Rectal smooth muscle tissue (tissue), 1 donor: ENCODE data around the gene LONP1.
A peak's percentile ranks its signal among the peaks of the same experiment; 100 is the strongest.
"Not testable (repeated sequence)": the region's sequence is repeated elsewhere in the genome, so short reads cannot be mapped to it uniquely, and the experiment has no call there.

Experiments used
- H3K27ac ChIP-seq: one replicate; pipeline ENCODE4 v1.7.0; 2013; ENCODE audit warnings: low read depth, low read length, inconsistent platforms
- H3K27me3 ChIP-seq: one replicate; pipeline ENCODE4 v1.7.0; 2013; ENCODE audit warnings: low read length; ENCODE audit not compliant: control insufficient read depth, insufficient read depth
- H3K36me3 ChIP-seq: one replicate; pipeline ENCODE4 v1.7.0; 2013; ENCODE audit warnings: low read length; ENCODE audit not compliant: control insufficient read depth, insufficient read depth
- H3K4me1 ChIP-seq: one replicate; pipeline ENCODE4 v1.7.0; 2013; ENCODE audit warnings: low read length; ENCODE audit not compliant: control insufficient read depth, insufficient read depth
- H3K4me3 ChIP-seq: one replicate; pipeline ENCODE4 v1.7.0; 2013; ENCODE audit warnings: low read length
- H3K9ac ChIP-seq: one replicate; pipeline ENCODE4 v1.7.0; 2013; ENCODE audit warnings: low read length

Gene LONP1

GRCh38 chr19:5719961-5720790 is at the start of gene LONP1, which contains the start of gene CATSPERD:
LONP1 (minus strand) TSS chr19:5720146; CDS start chr19:5720132, 14 bp downstream.
CATSPERD (plus strand) TSS chr19:5720637; CDS start chr19:5720738, 101 bp downstream.
- peaks cover 11% of the 10 kb centered on the region for H3K4me1 ChIP-seq
- no peaks in the 10 kb centered on the region for H3K36me3 ChIP-seq
- no peaks in the 10 kb centered on the region for H3K27me3 ChIP-seq
- peak within 1 kb of the TSS; percentile 83 for H3K9ac ChIP-seq
- H3K27ac ChIP-seq: peak within 1 kb of the TSS; percentile 94
- peak within 1 kb of the TSS; percentile 95 for H3K4me3 ChIP-seq

- no peak overlapping the region for H3K4me3 ChIP-seq
These were observed 48.0 kb upstream of the LONP1 start for GRCh38 chr19:5767949-5768348.

GRCh38 chr19:5765220-5765619 is 45.3 kb upstream of the LONP1 start:
- Histone ChIP-seq H3K9ac (no peak overlapping the region), H3K4me3 (no peak overlapping the region), H3K27ac (no peak overlapping the region), H3K36me3 (no peaks in the 10 kb centered on the region), H3K27me3 (no peaks in the 10 kb centered on the region), H3K4me1 (no peaks in the 10 kb centered on the region)

More at GRCh38 chr19:5767949-5768348, 48.0 kb upstream of the LONP1 start:
- H3K9ac ChIP-seq: no peak overlapping the region
- H3K27me3 ChIP-seq: no peaks in the 10 kb centered on the region
- no peaks in the 10 kb centered on the region for H3K4me1 ChIP-seq
- no peaks in the 10 kb centered on the region for H3K36me3 ChIP-seq
- no peak overlapping the region for H3K27ac ChIP-seq

GRCh38 chr19:5762608-5763217 is 42.8 kb upstream of the LONP1 start:
- Histone ChIP-seq H3K36me3 (no peaks in the 10 kb centered on the region), H3K4me1 (no peaks in the 10 kb centered on the region), H3K9ac (no peak overlapping the region), H3K27me3 (no peaks in the 10 kb centered on the region), H3K4me3 (no peak overlapping the region), H3K27ac (no peak overlapping the region)

GRCh38 chr19:5753743-5754142 is 33.8 kb upstream of the LONP1 start:
- no peak overlapping the region for H3K27ac ChIP-seq
- H3K27me3 ChIP-seq: no peaks in the 10 kb centered on the region
- H3K36me3 ChIP-seq: no peaks in the 10 kb centered on the region
- no peak overlapping the region for H3K9ac ChIP-seq
- no peak overlapping the region for H3K4me3 ChIP-seq
- H3K4me1 ChIP-seq: no peaks in the 10 kb centered on the region

- Histone ChIP-seq H3K36me3 (no peaks in the 10 kb centered on the region), H3K27ac (no peak overlapping the region), H3K4me3 (no peak overlapping the region), H3K4me1 (no peaks in the 10 kb centered on the region), H3K27me3 (no peaks in the 10 kb centered on the region), H3K9ac (no peak overlapping the region)
These were observed 31.8 kb upstream of the LONP1 start for GRCh38 chr19:5751709-5752108.

GRCh38 chr19:5749505-5749904 is 29.6 kb upstream of the LONP1 start:
- Histone ChIP-seq H3K4me1 (no peaks in the 10 kb centered on the region), H3K4me3 (no peak overlapping the region), H3K27me3 (no peaks in the 10 kb centered on the region), H3K36me3 (no peaks in the 10 kb centered on the region), H3K9ac (no peak overlapping the region), H3K27ac (no peak overlapping the region)

- H3K27me3 ChIP-seq, H3K4me1 ChIP-seq, H3K27ac ChIP-seq, H3K36me3 ChIP-seq, H3K4me3 ChIP-seq, H3K9ac ChIP-seq: not testable (repeated sequence)
These were observed 29.0 kb upstream of the LONP1 start for GRCh38 chr19:5748920-5749319.

GRCh38 chr19:5744999-5745398 is 25.1 kb upstream of the LONP1 start:
- not testable (repeated sequence) for H3K4me1 ChIP-seq

GRCh38 chr19:5743630-5744029 is 23.7 kb upstream of the LONP1 start:
- Histone ChIP-seq H3K27me3 (no peaks in the 10 kb centered on the region), H3K36me3 (no peaks in the 10 kb centered on the region), H3K9ac (no peak overlapping the region), H3K27ac (no peak overlapping the region), H3K4me3 (no peak overlapping the region), H3K4me1 (no peaks in the 10 kb centered on the region)

More at GRCh38 chr19:5744999-5745398, 25.1 kb upstream of the LONP1 start:
- not testable (repeated sequence) for H3K36me3 ChIP-seq, H3K9ac ChIP-seq, H3K4me3 ChIP-seq, H3K27ac ChIP-seq, H3K27me3 ChIP-seq

- no peak overlapping the region for H3K4me3 ChIP-seq
- H3K27ac ChIP-seq: no peak overlapping the region
- H3K36me3 ChIP-seq: no peaks in the 10 kb centered on the region
- H3K9ac ChIP-seq: no peak overlapping the region
- no peaks in the 10 kb centered on the region for H3K27me3 ChIP-seq
- no peaks in the 10 kb centered on the region for H3K4me1 ChIP-seq
These were observed 22.1 kb upstream of the LONP1 start for GRCh38 chr19:5742051-5742450.

GRCh38 chr19:5738423-5738822 is 18.5 kb upstream of the LONP1 start:
- H3K4me3 ChIP-seq: no peak overlapping the region
- no peak overlapping the region for H3K27ac ChIP-seq
- no peaks in the 10 kb centered on the region for H3K36me3 ChIP-seq
- H3K4me1 ChIP-seq: no peaks in the 10 kb centered on the region
- no peaks in the 10 kb centered on the region for H3K27me3 ChIP-seq
- no peak overlapping the region for H3K9ac ChIP-seq

GRCh38 chr19:5733172-5733571 is 13.2 kb upstream of the LONP1 start:
- H3K9ac ChIP-seq, H3K4me1 ChIP-seq, H3K4me3 ChIP-seq, H3K27me3 ChIP-seq, H3K27ac ChIP-seq, H3K36me3 ChIP-seq: not testable (repeated sequence)
